NCI-H128 (cell line): ENCODE data around the gene DGKZ.
"Not testable (repeated sequence)": the region's sequence is repeated elsewhere in the genome, so short reads cannot be mapped to it uniquely, and the experiment has no call there.

Experiments
- DNase-seq: peaks from one replicate; lab custom pipeline; 2025; ENCODE audit not compliant: unreplicated experiment; lab: John Stamatoyannopoulos, UW

DGKZ gene

GRCh38 chr11:46366661-46367161, 19.4 kb downstream of the DGKZ start:
- DNase-seq = no peak

- DNase-seq = no peak
Measured at GRCh38 chr11:46367244-46367915, 20.1 kb downstream of the DGKZ start.

- DNase-seq = no peak
Measured at GRCh38 chr11:46367916-46368267, 20.6 kb downstream of the DGKZ start.

GRCh38 chr11:46369458-46370152, 22.3 kb downstream of the DGKZ start:
- DNase-seq = no peak

- DNase-seq = no peak
Measured at GRCh38 chr11:46370253-46370652, 23.0 kb downstream of the DGKZ start.

- not testable (repeated sequence) for DNase-seq
Measured at GRCh38 chr11:46371262-46371661, 24.0 kb downstream of the DGKZ start.

- DNase-seq = no peak
Measured at GRCh38 chr11:46372086-46372485, 24.8 kb downstream of the DGKZ start.

GRCh38 chr11:46372501-46372900, 25.2 kb downstream of the DGKZ start:
- not testable (repeated sequence) for DNase-seq

GRCh38 chr11:46373787-46374740, 26.8 kb downstream of the DGKZ start:
- no peak for DNase-seq

- DNase-seq = no peak
Measured at GRCh38 chr11:46374815-46375214, 27.6 kb downstream of the DGKZ start.

- DNase-seq = no peak
Measured at GRCh38 chr11:46375392-46376101, 28.3 kb downstream of the DGKZ start.

- DNase-seq = no peak
Measured at GRCh38 chr11:46376258-46377050, 29.2 kb downstream of the DGKZ start.

GRCh38 chr11:46377290-46377689, 30.0 kb downstream of the DGKZ start:
- no peak for DNase-seq

- DNase-seq = no peak
Measured at GRCh38 chr11:46377831-46378230, 30.6 kb downstream of the DGKZ start.

GRCh38 chr11:46378296-46378695, 31.0 kb downstream of the DGKZ start:
- DNase-seq = no peak

- DNase-seq = no peak
Measured at GRCh38 chr11:46378811-46379481, 31.7 kb downstream of the DGKZ start.

GRCh38 chr11:46379482-46380293, 32.4 kb downstream of the DGKZ start:
- DNase-seq = not testable (repeated sequence)

- no peak for DNase-seq
Measured at GRCh38 chr11:46380340-46381047, 33.2 kb downstream of the DGKZ start.
